ENCODE measurements around the gene CRYZL1. TPM values are rescaled to one million over a fixed set of nuclear protein-coding genes. Genes with fewer than 3 reads are reported as not detected.

CRYZL1 gene
- total RNA-seq (10 to 100 TPM; 28.6 to 30.5 TPM), total RNA-seq (9.0 to 68.9 (median 29.4) reads per million in 172 experiments)
- polyA plus RNA-seq (2013, experiment 1 of 2): 32.5 TPM
- 32.3 TPM for polyA plus RNA-seq (2013, experiment 2 of 2)

GRCh38 chr21:33641352-33642026 lies at the start of gene CRYZL1:
Gene CRYZL1, minus strand, starts transcription at chr21:33641741. Its CDS starts 10,190 bp downstream, at chr21:33631551.
- CTCF ChIA-PET: no interaction called here
- Mint-ChIP-seq H3K27ac (peak within 1 kb of the TSS; percentile 85), H3K4me3 (peak within 1 kb of the TSS; percentile 95), H3K9me3 (no peaks in the 10 kb centered on the region), H3K27me3 (peaks cover 13% of the 10 kb centered on the region), H3K4me1 (ENCODE audit: low read depth) (peaks cover 40% of the 10 kb centered on the region), H3K36me3 (ENCODE audit: low read depth) (peaks cover 27% of the 10 kb centered on the region)
- peak; percentile 99 to 100 (median 100) for DNase-seq
- TF ChIP-seq CTCF (IDR thresholded peaks at IDR 0.05): no peak
- peak within 1 kb of the TSS; percentile 75 to 81 for H3K27ac ChIP-seq (ENCODE audit: low read depth in 1 of 2, low read length in 2 of 2)
- ATAC-seq (ENCODE audit: poor library complexity): peak; percentile 75
- intact Hi-C loops (cut with DNase I, micrococcal nuclease): loop anchor here (1.0 to 10.0 kb wide), 10 partner anchors 53 to 1249 kb away; partner anchors contain the start of genes DONSON (in 2 of the 2), ATP5PO (in 1 of the 2), DNAJC28 (in 1 of the 2) and GART (in 1 of the 2)
- POLR2A ChIA-PET: interaction anchor here (1.1 kb wide), 2 partner anchors 53 to 161 kb away, joined by 4 to 6 read pairs; partner anchors contain the start of genes DONSON and TMEM50B
- H3K4me1 ChIP-seq (ENCODE audit: insufficient read depth, low read length): peaks cover 18% of the 10 kb centered on the region
- H3K4me3 ChIP-seq (ENCODE audit: low read length): peak within 1 kb of the TSS; percentile 67
- H3K27me3 ChIP-seq (ENCODE audit: control insufficient read depth in 1 of 2, insufficient read depth in 2 of 2, low read length in 2 of 2): peaks cover 5 to 17% of the 10 kb centered on the region in 2 experiments
- no peaks in the 10 kb centered on the region for H3K9me3 ChIP-seq (ENCODE audit: control insufficient read depth in 1 of 2, insufficient read depth in 1 of 2, low read length in 2 of 2)
- no peaks in the 10 kb centered on the region for H3K36me3 ChIP-seq (ENCODE audit: insufficient read depth, low read length)

- no peaks in the 10 kb centered on the region for H3K9me3 ChIP-seq (ENCODE audit: control insufficient read depth in 1 of 2, insufficient read depth in 1 of 2, low read length in 2 of 2)
- Mint-ChIP-seq H3K27ac (no peak overlapping the region), H3K27me3 (no peaks in the 10 kb centered on the region), H3K4me3 (no peak overlapping the region), H3K9me3 (no peaks in the 10 kb centered on the region), H3K4me1 (ENCODE audit: low read depth) (no peaks in the 10 kb centered on the region), H3K36me3 (ENCODE audit: low read depth) (no peaks in the 10 kb centered on the region)
- CTCF ChIA-PET: interaction anchor here (1.5 kb wide), 1 partner anchor 25 kb away, joined by 3 read pairs; no protein-coding TSS in a partner anchor
- H3K36me3 ChIP-seq (ENCODE audit: insufficient read depth, low read length): no peaks in the 10 kb centered on the region
- H3K4me3 ChIP-seq (ENCODE audit: low read length): no peak overlapping the region
- H3K4me1 ChIP-seq (ENCODE audit: insufficient read depth, low read length): no peaks in the 10 kb centered on the region
- ATAC-seq (ENCODE audit: poor library complexity) (no peak), DNase-seq (no peak)
- H3K27me3 ChIP-seq (ENCODE audit: control insufficient read depth in 1 of 2, insufficient read depth in 2 of 2, low read length in 2 of 2): no peaks in the 10 kb centered on the region
- POLR2A ChIA-PET: no interaction called here
- TF ChIP-seq CTCF (IDR thresholded peaks at IDR 0.05): no peak
- no peak overlapping the region for H3K27ac ChIP-seq (ENCODE audit: low read depth in 1 of 2, low read length in 2 of 2)
- intact Hi-C loops (cut with DNase I, micrococcal nuclease): no loop called here
Measured at GRCh38 chr21:33690874-33691273, 49.3 kb upstream of the CRYZL1 start.

DNA sequence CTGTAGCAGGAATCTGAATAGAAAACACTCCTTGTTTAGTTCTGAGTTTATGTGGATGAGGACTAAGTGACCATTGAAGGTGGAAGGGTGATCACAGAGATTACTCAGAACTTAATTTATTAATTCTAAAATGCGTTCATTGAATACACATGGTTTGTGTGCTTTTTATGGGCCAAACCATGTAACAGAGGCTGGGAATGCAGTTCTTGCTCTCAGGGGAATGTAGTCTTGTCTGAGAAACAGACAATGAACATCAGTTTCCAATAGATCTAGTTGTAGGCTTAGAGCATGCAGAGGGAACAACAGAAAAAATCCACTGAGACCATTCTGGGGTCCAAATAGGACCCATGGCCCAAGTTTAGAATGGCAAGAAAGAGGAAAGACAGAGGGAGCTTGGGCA lies 46.8 kb upstream of the CRYZL1 start:
- H3K4me3 Mint-ChIP-seq: no peak overlapping the region
- TF ChIP-seq CTCF (IDR thresholded peaks at IDR 0.05): no peak
- CTCF ChIA-PET: no interaction called here
- no peaks in the 10 kb centered on the region for H3K27me3 ChIP-seq (ENCODE audit: control insufficient read depth in 1 of 2, insufficient read depth in 2 of 2, low read length in 2 of 2)
- no peaks in the 10 kb centered on the region for H3K9me3 Mint-ChIP-seq
- no peaks in the 10 kb centered on the region for H3K36me3 Mint-ChIP-seq (ENCODE audit: low read depth)
- ATAC-seq (ENCODE audit: poor library complexity) (no peak), DNase-seq (no peak)
- H3K4me1 Mint-ChIP-seq (ENCODE audit: low read depth): no peaks in the 10 kb centered on the region
- H3K36me3 ChIP-seq (ENCODE audit: insufficient read depth, low read length): no peaks in the 10 kb centered on the region
- no peaks in the 10 kb centered on the region for H3K4me1 ChIP-seq (ENCODE audit: insufficient read depth, low read length)
- no peaks in the 10 kb centered on the region for H3K9me3 ChIP-seq (ENCODE audit: control insufficient read depth in 1 of 2, insufficient read depth in 1 of 2, low read length in 2 of 2)
- no peak overlapping the region for H3K4me3 ChIP-seq (ENCODE audit: low read length)
- intact Hi-C loops (cut with DNase I, micrococcal nuclease): no loop called here
- POLR2A ChIA-PET: no interaction called here
- no peaks in the 10 kb centered on the region for H3K27me3 Mint-ChIP-seq
- no peak overlapping the region for H3K27ac ChIP-seq (ENCODE audit: low read depth in 1 of 2, low read length in 2 of 2)
- H3K27ac Mint-ChIP-seq: no peak overlapping the region
